HG02642 (cell line): ENCODE data around the gene TMEM270.

ENCODE experiments used
- ATAC-seq: cut with Tn5 transposase; IDR thresholded peaks from one replicate; pipeline ENCODE4 v1.9.1; 2021; ENCODE audit warnings: mild to moderate bottlenecking; ENCODE audit not compliant: unreplicated experiment, poor library complexity

Gene TMEM270

DNA sequence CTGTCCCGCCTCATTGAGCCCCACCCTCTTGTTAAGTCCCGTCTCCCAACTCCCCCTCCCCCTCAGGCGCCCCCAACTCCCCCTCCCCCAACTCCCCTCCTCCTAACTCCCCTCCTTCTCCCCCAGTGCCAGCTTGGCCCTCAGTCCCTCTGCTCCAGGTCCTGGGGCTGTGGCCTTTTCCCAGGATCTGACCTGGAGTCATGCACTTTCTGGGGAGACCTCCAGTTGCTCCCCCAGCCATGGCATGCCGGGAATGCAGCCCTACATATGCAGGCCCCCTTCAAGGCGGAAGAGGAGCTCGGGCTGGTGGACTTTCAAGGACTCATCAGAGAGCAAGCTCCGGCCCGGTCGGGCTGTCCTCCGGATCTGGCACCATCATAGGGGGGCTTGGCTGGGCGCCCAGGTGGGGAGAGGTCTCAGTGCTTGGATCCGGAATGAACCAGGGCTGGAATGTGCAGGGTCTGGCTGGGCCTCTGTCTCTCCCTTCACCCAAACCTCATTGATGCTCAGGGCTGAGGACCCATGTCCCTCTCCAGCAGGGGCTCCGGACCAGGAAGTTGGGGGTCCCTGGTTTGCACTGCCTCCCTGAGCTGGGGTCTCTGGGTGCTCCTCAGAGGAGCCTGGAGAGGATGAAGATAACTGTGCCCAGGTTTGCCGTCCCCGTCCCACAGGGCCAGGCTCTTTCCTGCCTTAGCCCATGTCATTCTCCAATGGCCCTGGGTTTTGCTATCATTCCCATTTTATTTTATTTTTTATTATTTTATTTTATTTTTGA is 41.1 kb downstream of the TMEM270 start:
- ATAC-seq = no peak

DNA sequence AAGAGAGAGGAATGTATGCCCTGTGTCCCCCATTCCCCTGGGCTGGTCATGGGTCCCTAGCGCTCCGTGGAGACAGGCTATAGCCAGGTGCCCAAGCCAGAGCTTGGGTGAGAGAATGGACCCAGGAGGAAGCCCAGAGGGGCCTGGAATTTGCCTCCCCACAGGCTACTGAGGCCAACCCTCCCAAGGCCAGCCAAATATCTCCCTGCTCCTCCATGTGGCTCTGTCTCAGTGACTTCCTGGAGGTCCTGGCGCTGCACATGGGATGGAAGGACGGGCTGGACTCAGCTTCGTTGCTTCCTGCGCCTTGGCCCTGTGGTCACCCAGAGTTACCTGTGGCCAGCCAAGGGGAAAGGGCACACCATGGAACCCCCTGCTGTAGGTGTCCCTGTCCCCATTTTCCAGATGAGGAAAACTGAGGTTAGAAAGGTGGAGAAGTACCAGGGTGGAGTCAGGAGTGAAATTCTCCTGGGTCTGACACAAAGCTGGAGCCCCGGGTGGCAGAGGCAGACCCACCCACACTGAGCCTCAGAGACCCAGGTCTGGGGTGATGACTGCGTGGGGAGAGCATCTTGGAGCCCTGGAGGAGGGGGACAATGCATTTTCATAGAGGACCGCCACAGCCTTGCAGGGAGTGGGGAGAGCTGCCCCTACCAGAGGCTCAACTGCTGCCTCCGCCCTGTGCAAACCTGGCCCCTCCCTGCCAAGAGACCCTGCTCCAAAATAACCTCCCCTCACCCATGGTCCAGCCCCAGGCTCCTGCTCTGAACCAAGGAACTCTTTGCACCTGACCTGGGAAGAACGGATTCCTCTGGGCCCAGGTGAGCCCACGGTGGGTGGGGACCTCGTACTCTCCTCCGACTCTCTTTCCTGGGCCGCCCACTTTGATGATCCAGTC is 42.6 kb downstream of the TMEM270 start:
- no peak for ATAC-seq

DNA sequence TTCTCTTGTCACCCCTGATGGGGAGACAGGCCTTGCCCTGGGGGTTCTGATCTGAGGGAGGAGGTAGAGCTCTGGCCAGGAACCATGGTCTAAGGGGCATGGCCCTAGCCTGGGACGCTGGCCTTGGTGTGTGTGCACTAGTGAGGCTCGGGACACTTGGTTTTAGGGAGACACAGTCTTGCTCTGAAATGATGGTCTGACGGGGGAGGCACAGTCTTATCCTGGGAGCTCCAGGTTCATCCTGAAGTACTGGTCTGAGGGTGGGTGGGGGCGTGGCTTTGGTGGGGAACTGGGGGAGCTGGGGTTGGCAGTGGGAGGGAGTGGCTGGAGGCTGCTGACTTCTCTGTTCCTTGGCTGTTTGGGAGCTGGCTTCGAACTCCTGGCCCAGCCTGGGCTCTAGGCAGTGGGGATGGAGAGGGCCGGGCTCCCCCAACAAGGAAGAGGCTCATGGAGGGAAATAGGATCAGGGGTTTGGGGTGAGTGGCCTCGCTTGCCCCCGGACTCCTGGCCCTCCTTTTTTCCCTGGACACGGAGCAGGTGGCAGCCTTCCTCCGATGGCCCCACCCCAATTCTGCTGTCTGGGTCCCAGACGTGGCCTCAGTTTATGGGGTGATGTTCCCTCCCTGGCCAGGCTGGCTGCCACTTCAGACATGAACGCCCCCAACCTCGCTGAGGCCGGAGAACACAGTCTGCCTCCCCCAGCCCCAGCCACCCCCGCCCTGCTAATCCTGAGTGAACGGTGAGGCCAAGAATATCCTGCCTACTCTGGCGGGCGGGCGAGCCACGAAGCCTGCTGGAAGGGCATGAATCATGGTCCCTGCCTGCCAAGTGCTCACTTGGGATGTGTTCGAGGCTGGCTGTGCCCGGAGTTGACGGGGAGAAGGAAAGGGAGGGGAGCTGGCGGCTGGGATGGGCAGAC is 43.5 kb downstream of the TMEM270 start:
- no peak for ATAC-seq

DNA sequence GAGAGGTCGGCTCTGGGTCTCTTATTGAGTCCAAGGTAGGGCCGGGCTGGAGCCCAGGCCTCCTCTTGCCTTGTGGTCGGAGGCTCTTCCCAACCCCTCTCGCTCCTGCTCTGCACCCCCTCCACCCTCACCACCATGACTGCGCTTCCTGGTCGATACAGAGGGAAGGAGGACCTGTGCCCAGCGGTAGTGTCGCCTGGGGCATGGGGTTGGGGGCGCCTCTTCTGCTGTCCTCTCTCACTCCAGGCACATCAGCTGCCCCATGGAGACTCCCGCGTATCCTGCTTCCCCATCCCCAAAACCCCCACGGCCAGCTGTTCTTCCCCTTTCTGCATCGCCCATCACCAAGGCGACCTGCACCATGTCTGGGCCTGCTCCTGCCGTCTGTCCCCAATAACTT is 44.4 kb downstream of the TMEM270 start:
- ATAC-seq = no peak

DNA sequence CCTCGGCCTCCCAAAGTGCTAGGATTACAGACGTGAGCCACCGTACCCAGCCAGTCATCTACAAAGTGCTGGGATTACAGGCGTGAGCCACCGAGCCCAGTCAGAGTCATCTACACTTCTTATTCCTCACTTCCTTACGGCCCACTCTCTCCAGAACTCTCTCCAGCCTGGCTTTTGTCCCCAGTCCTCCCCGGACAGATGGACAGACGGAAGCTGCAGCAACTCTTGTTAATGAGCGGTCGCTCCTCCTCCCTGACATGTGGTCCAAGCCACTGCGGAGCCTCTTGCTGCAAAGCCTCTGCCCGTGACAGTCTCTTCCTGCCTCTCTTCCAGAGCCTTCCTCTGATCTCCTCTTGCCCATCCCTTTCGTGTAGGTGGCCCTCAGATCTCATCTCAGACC is 45.9 kb downstream of the TMEM270 start:
- no peak for ATAC-seq

DNA sequence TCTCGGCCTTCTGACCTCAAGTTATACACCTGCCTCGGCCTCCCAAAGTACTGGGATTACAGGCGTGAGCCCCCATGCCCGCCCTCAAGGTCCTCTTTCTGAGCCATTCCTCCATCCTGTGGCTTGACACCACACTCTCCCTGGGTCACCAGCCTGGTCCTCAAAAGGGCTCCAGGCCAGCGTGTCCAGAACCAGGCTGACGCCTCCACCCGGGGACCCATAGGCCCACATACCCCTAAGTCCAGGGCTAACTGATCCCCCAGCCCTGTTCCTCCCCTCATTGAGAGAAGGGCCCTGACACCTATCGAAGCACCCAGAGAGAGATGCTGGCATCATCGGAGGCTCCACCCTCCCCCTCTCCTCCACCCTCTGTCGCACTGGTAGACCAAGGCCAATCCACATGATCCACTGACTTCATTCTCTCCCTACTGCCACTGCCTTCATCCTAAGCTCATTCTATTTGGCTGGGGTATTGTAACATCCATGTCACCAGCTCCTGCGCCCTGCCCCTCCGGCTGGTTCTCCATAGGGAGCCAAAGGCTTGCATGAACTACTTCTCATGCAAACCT is 46.7 kb downstream of the TMEM270 start:
- ATAC-seq = no peak

DNA sequence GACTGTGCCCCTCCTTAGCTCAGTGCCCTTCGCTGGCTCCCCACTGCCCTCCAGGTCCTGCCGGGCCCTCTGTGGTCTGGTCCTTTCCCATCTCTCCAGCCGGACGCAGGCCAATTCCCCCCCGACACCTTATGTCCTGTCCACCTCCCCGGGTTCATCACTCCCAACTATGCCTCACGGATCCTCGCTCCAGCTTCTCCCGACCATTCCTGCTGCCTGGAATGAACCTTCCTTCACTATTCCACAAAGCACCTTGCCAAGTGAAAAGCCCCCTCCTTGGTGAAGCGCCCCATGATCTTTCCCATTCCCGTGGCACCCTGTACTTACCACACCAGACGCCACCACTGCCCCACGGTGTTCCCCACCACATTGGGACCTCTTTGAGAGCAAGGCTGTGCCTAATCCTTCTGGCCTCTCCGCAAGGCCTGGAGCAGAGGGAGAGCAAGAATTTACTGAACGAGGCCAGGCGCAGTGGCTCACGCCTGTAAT is 47.2 kb downstream of the TMEM270 start:
- ATAC-seq = no peak

DNA sequence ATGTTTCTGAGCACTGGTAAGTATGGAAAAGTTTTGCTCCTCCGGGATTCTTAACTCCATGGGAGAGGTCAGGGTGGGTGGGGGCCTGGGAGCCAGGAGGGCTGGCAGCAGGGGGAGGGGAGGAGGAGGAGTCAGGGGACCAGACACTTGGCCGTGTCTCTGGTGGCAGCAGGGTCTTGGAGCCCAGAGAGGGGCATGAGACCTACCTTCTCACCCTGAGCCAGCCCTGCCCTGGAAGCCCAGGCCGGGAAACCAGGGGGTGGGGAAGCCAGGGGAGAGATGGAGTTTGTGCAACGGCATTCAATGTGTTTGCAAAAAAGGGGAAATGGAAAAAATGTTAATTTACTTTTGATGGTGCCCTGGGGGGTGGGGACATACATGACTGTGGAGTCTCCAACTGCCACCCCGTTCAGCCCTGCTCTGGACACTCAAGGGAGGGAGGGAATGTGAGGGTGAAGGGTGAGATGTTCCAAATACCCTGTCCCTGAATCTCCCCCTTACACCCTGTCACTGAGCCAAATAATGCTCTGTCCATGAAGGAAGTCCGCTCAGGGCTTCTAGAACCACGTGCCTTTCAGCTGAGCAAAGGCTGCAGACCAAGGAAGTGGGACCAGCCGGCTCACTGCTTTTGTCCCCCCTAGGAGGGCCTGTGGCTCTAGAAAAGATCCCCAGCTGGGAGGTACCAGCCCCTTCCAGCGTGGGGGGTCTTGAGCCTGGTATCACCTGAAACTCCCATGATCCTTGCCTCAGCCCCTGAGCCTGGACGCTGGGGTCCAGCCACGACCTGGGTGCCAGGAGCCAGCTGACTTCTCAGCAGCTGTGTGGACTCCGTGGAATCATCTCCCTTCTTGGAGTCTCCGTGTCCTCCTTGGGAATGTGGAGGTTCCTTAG is 48.3 kb downstream of the TMEM270 start:
- ATAC-seq = no peak

GRCh38 chr7:73909996-73910395 is 49.0 kb downstream of the TMEM270 start:
- ATAC-seq = no peak

- no peak for ATAC-seq
These were observed 51.3 kb downstream of the TMEM270 start for GRCh38 chr7:73912223-73912622.
